Adrenal gland (tissue), 12 donors: Measurements from ENCODE around the gene ZNF831. TPM values are rescaled to one million over a fixed set of nuclear protein-coding genes. Genes with fewer than 3 reads are reported as not detected.

Experiments used
- DNase-seq, 7 donors: peaks; one replicate each; pipeline ENCODE4 v3.0.0-alpha.2; 2019 to 2020
- H3K27ac ChIP-seq, 5 donors: fragments of 200-600 bp; sonication (generic) in 4 of 5; 1 replicate in 3 of 5; 2 replicates in 2 of 5; pipeline versions ENCODE4 v1.5.1 to v1.8.0; 2016 to 2020; ENCODE audit warnings: mild to moderate bottlenecking in 1 of 5
- H3K27me3 ChIP-seq: fragments of 200-600 bp; 2 replicates; pipeline ENCODE4 v1.8.0; 2021
- H3K36me3 ChIP-seq, 2 donors: fragments of 200-600 bp; replicated peaks in 1 of 2; 1 replicate in 1 of 2; 2 replicates in 1 of 2; pipeline versions ENCODE4 v1.5.1 to v1.8.0; 2018 to 2022
- H3K4me1 ChIP-seq, 2 donors: fragments of 200-600 bp; replicated peaks in 1 of 2; 1 replicate in 1 of 2; 2 replicates in 1 of 2; pipeline versions ENCODE4 v1.5.1 to v1.8.0; 2018 to 2021
- H3K4me3 ChIP-seq, 4 donors: fragments of 200-600 bp; sonication (generic) in 3 of 4; one replicate each; pipeline ENCODE4 v1.5.1; 2016 to 2018
- H3K9me3 ChIP-seq, 3 donors: fragments of 200-600 bp; sonication (generic) in 1 of 3; replicated peaks in 1 of 3; 1 replicate in 2 of 3; 2 replicates in 1 of 3; pipeline versions ENCODE4 v1.5.1 to v1.8.0; 2016 to 2021
- CTCF ChIP-seq, 6 experiments: fragments of 450-650 bp in 4 of 6; fragments of 200-600 bp in 2 of 6; sonication (generic) in 1 of 6; IDR thresholded peaks; 1 replicate in 5 of 6; 2 replicates in 1 of 6; pipeline versions ENCODE4 v1.5.1 to v1.8.0; 2016 to 2021; ENCODE audit warnings: antibody characterized with exemption in 6 of 6, mild to moderate bottlenecking in 2 of 6, moderate library complexity in 1 of 6
- POLR2A ChIP-seq, 2 donors: fragments of 450-650 bp; IDR thresholded peaks; one replicate each; pipeline ENCODE4 v1.6.1; 2017; ENCODE audit warnings: antibody characterized with exemption in 2 of 2, mild to moderate bottlenecking in 2 of 2, moderate library complexity in 1 of 2
- WGBS, 4 donors: extraction: QIAGEN DNeasy Blood & Tissue Kit in 2 of 4; methylation state at CpG; one replicate each; pipeline versions ENCODE4 v1.1.5 to v1.1.7; 2013 to 2017; 5-methylcytosine and 5-hydroxymethylcytosine counted together
- intact Hi-C, 2 donors: fragments of 100-400 bp; cut with DNase I; formaldehyde crosslinking; loops; one replicate each; pipeline versions ENCODE4 v1.14.1 to v1.15.0; 2022 to 2023
- polyA plus RNA-seq, 3 donors: library from polyadenylated mRNA; stranded (reverse); fragments of 200-250 nt in 2 of 3; fragments of 350-450 nt in 1 of 3; fragmentation: Illumina TruSeq in 1 of 3; extraction: RNeasy Lipid Tissue Mini Kit (QIAGEN cat#74804) in 1 of 3; gene quantifications; one replicate each; pipeline ENCODE4 v1.2.3, GENCODE V29; 2013 to 2014
- total RNA-seq, 9 donors: library from RNA; depleted of rRNA in 4 of 9; stranded (reverse); fragments of >200 nt in 4 of 9; fragments of 120-200 nt in 1 of 9; fragmentation: NEBNext Ultra II Directional in 1 of 9; extraction: Animal tissue kit (Norgen Biotek cat#: 25700) in 1 of 9; gene quantifications; one replicate each; pipeline versions ENCODE4 v1.1.0 to v1.2.4, GENCODE V29; 2013 to 2023
- donor health status: healthy with polysubstance abuse.
- donor health status: Bipolar disorder and iron deficiency.
- donor health status: DM: yes; HTN: yes; CAD: no.
- donor health status: DM: no; HTN: no; CAD: no.
- donor health status: DM: no; HTN: no; CAD: no.
- donor health status: DM: yes; HTN: yes; CAD: no.

The ZNF831 gene
- total and polyA plus RNA-seq, 12 donors: 0.05 to 0.61 (median 0.15) TPM

DNA sequence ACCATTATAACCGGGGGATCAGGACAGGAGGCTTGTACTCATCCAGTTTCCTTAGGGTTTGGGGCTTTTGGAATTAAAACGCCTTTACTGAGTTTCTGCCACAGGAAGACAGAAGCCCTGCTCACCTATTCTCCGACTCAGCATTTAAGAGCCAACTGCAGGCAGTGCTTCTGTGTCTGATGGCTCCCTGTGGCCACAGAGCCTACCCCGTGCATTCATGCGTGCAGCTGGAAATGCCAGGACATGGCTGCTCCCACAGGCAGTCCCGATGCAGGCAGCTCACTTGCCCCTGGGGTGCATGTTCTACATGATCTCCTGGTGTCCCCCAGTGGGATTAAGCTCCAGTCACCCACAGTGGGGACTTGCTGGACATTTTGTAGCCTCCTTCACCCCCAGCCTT, 22.2 kb downstream of the ZNF831 start:
- TF ChIP-seq POLR2A (IDR thresholded peaks at IDR 0.05): no peak
- no peak for TF ChIP-seq CTCF (IDR thresholded peaks at IDR 0.05)
- H3K9me3 ChIP-seq: no peaks in the 10 kb centered on the region
- no peak for DNase-seq
- H3K4me1 ChIP-seq: no peaks in the 10 kb centered on the region
- no peak overlapping the region for H3K27ac ChIP-seq
- H3K27me3 ChIP-seq: no peaks in the 10 kb centered on the region
- 53 to 79% (median 57%) methylated on average over 6 of the region's 6 CpGs for WGBS, 4 donors
- no peak overlapping the region for H3K4me3 ChIP-seq
- no peaks in the 10 kb centered on the region for H3K36me3 ChIP-seq
- intact Hi-C loops: no loop called here

- Histone ChIP-seq H3K27me3 (peaks cover 18% of the 10 kb centered on the region), H3K27ac (no peak overlapping the region), H3K4me1 (no peaks in the 10 kb centered on the region), H3K4me3 (no peak overlapping the region), H3K36me3 (no peaks in the 10 kb centered on the region), H3K9me3 (no peaks in the 10 kb centered on the region)
- intact Hi-C loops: no loop called here
- no peak for DNase-seq
- no peak for TF ChIP-seq CTCF (IDR thresholded peaks at IDR 0.05)
- TF ChIP-seq POLR2A (IDR thresholded peaks at IDR 0.05): no peak
- WGBS, 4 donors: 62 to 80% (median 69%) methylated on average over 5 of the region's 5 CpGs
Measured at GRCh38 chr20:59190466-59190865, 26.8 kb downstream of the ZNF831 start.

DNA sequence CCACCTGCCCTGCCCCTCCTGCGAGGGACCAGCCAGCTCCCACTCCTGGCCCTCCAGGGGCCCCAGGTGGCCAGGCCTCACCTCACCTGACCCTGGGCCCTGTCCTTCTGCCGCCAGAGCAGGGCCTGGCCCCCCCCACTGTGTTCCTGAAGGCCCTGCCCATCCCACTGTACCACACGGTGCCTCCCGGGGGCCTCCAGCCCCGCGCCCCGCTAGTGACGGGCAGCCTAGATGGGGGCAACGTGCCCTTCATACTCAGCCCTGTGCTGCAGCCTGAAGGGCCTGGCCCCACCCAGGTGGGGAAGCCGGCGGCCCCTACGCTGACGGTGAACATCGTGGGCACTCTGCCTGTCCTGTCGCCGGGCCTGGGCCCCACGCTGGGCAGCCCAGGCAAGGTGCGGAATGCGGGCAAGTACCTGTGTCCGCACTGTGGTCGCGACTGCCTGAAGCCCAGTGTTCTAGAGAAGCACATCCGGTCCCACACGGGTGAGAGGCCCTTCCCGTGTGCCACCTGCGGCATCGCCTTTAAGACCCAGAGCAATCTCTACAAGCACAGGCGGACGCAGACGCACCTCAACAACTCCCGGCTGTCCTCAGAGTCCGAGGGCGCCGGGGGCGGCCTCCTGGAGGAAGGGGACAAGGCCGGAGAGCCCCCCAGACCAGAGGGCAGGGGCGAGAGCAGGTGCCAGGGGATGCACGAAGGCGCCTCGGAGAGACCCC, 27.6 kb downstream of the ZNF831 start:
- WGBS, 4 donors: 86 to 91% (median 88%) methylated on average over 19 to 40 of the region's 40 CpGs
- Histone ChIP-seq H3K27me3 (peaks cover 18% of the 10 kb centered on the region), H3K36me3 (no peaks in the 10 kb centered on the region), H3K4me1 (no peaks in the 10 kb centered on the region), H3K4me3 (no peak overlapping the region), H3K9me3 (no peaks in the 10 kb centered on the region), H3K27ac (no peak overlapping the region)
- no peak for TF ChIP-seq CTCF (IDR thresholded peaks at IDR 0.05)
- TF ChIP-seq POLR2A (IDR thresholded peaks at IDR 0.05): no peak
- no peak for DNase-seq
- intact Hi-C loops: no loop called here

- no peaks in the 10 kb centered on the region for H3K36me3 ChIP-seq
- no peaks in the 10 kb centered on the region for H3K4me1 ChIP-seq
- WGBS, 4 donors: 51 to 78% (median 66%) methylated on average over 25 to 66 of the region's 66 CpGs
- no peak overlapping the region for H3K4me3 ChIP-seq
- intact Hi-C loops: no loop called here
- no peak overlapping the region for H3K27ac ChIP-seq
- no peaks in the 10 kb centered on the region for H3K9me3 ChIP-seq
- TF ChIP-seq POLR2A (IDR thresholded peaks at IDR 0.05) (no peak), CTCF (IDR thresholded peaks at IDR 0.05) (no peak)
- H3K27me3 ChIP-seq: peaks cover 18% of the 10 kb centered on the region
- no peak for DNase-seq
Measured at GRCh38 chr20:59191756-59192532, 28.3 kb downstream of the ZNF831 start.
